ENCODE results near the gene DISP2.

DNA sequence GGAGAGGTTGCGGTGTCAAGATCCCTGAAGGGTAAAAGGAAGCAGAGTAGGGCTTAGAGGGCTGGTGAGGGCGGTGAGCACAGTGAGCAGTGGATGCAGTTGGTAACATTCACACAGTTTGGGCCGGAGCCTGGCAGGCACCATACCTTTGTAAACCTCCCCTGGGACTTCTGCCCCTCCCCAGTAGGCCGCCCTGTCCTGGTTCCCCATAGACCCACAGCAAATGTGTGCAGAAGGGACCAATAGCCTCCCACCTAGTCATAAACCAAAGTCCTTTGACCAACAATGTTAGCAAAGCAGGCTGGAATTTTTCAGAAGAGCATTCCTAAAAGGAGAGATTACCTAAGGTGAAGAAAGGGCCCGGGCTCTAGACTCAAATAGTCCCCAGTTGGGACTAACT is 8.9 kb upstream of the DISP2 start:
- TF ChIP-seq, protein P1, sequence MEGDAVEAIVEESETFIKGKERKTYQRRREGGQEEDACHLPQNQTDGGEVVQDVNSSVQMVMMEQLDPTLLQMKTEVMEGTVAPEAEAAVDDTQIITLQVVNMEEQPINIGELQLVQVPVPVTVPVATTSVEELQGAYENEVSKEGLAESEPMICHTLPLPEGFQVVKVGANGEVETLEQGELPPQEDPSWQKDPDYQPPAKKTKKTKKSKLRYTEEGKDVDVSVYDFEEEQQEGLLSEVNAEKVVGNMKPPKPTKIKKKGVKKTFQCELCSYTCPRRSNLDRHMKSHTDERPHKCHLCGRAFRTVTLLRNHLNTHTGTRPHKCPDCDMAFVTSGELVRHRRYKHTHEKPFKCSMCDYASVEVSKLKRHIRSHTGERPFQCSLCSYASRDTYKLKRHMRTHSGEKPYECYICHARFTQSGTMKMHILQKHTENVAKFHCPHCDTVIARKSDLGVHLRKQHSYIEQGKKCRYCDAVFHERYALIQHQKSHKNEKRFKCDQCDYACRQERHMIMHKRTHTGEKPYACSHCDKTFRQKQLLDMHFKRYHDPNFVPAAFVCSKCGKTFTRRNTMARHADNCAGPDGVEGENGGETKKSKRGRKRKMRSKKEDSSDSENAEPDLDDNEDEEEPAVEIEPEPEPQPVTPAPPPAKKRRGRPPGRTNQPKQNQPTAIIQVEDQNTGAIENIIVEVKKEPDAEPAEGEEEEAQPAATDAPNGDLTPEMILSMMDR (IDR thresholded peaks at IDR 0.05), result no peak
- no peak for TF ChIP-seq POLR2A (IDR thresholded peaks at IDR 0.05)

Data from breast epithelium (tissue), 3 donors.